ENCODE data around the gene CALCR.
"Not testable (repeated sequence)": the region's sequence is repeated elsewhere in the genome, so short reads cannot be mapped to it uniquely, and the experiment has no call there.

The CALCR gene

GRCh38 chr7:93509303-93509702, 65.2 kb downstream of the CALCR start:
- Histone ChIP-seq H3K36me3 (replicated peaks in 1 of 2; ENCODE audit: control insufficient read depth in 2 of 2, insufficient read depth in 2 of 2, low read length in 2 of 2) (no peaks in the 10 kb centered on the region), H3K9ac (ENCODE audit: low read depth, low read length, poor library complexity) (no peak overlapping the region), H3K23ac (ENCODE audit: low read depth, low read length, poor library complexity) (no peak overlapping the region), H2BK15ac (ENCODE audit: low read length) (no peak overlapping the region), H2BK5ac (ENCODE audit: low read length) (no peak overlapping the region), H3K18ac (ENCODE audit: low read length) (no peak overlapping the region), H3K4me2 (ENCODE audit: insufficient read depth, low read length, poor library complexity, severe bottlenecking) (no peak overlapping the region), H3K4me3 (ENCODE audit: low read length in 2 of 2) (no peak overlapping the region), H3K79me1 (ENCODE audit: low read depth, low read length) (no peaks in the 10 kb centered on the region), H3K4ac (ENCODE audit: low read length) (no peak overlapping the region), H2BK12ac (ENCODE audit: low read length) (no peak overlapping the region), H3K14ac (ENCODE audit: low read length) (no peak overlapping the region), H2AK5ac (ENCODE audit: low read depth, low read length) (no peak overlapping the region), H3K27ac (replicated peaks; ENCODE audit: low read length) (no peak overlapping the region), H2BK120ac (ENCODE audit: low read depth, low read length) (no peak overlapping the region), H2AFZ (ENCODE audit: low read length) (no peak overlapping the region), H3K4me1 (ENCODE audit: control insufficient read depth in 2 of 2, insufficient read depth in 1 of 2, low read depth in 1 of 2, low read length in 2 of 2) (no peaks in the 10 kb centered on the region), H3K9me3 (replicated peaks in 1 of 2; ENCODE audit: control insufficient read depth in 2 of 2, insufficient read depth in 1 of 2, low read depth in 1 of 2, low read length in 2 of 2) (no peaks in the 10 kb centered on the region), H4K91ac (ENCODE audit: low read depth, low read length, poor library complexity) (no peak overlapping the region), H3K27me3 (ENCODE audit: control insufficient read depth in 3 of 3, insufficient read depth in 3 of 3, low read depth in 1 of 3, low read length in 3 of 3) (no peaks in the 10 kb centered on the region), H4K8ac (ENCODE audit: low read depth, low read length) (no peak overlapping the region)
- DNase-seq (ENCODE audit: low spot score) = no peak

- H3K27ac ChIP-seq (replicated peaks; ENCODE audit: low read length) = no peak overlapping the region
Observed at GRCh38 chr7:93503088-93503487, 71.4 kb downstream of the CALCR start.

GRCh38 chr7:93491860-93492259, 82.7 kb downstream of the CALCR start:
- no CpG with 5 or more reads among the region's 3 CpGs for WGBS, 2 donors (ENCODE audit: extremely low coverage in 2 of 2, insufficient read length in 2 of 2, insufficient replicate concordance in 1 of 2)
- H2BK120ac ChIP-seq (ENCODE audit: low read depth, low read length); H2BK12ac ChIP-seq (ENCODE audit: low read length); H3K14ac ChIP-seq (ENCODE audit: low read length); H2AFZ ChIP-seq (ENCODE audit: low read length); H3K27ac ChIP-seq (replicated peaks; ENCODE audit: low read length); H3K9ac ChIP-seq (ENCODE audit: low read depth, low read length, poor library complexity); H3K4me3 ChIP-seq (ENCODE audit: low read length in 2 of 2); H4K8ac ChIP-seq (ENCODE audit: low read depth, low read length); DNase-seq (ENCODE audit: low spot score); H3K4ac ChIP-seq (ENCODE audit: low read length); H3K4me1 ChIP-seq (ENCODE audit: control insufficient read depth in 2 of 2, insufficient read depth in 1 of 2, low read depth in 1 of 2, low read length in 2 of 2); H3K9me3 ChIP-seq (replicated peaks in 1 of 2; ENCODE audit: control insufficient read depth in 2 of 2, insufficient read depth in 1 of 2, low read depth in 1 of 2, low read length in 2 of 2); H2AK5ac ChIP-seq (ENCODE audit: low read depth, low read length); H3K36me3 ChIP-seq (replicated peaks in 1 of 2; ENCODE audit: control insufficient read depth in 2 of 2, insufficient read depth in 2 of 2, low read length in 2 of 2); H3K18ac ChIP-seq (ENCODE audit: low read length); H3K4me2 ChIP-seq (ENCODE audit: insufficient read depth, low read length, poor library complexity, severe bottlenecking); H3K79me1 ChIP-seq (ENCODE audit: low read depth, low read length); H2BK5ac ChIP-seq (ENCODE audit: low read length); H3K27me3 ChIP-seq (ENCODE audit: control insufficient read depth in 3 of 3, insufficient read depth in 3 of 3, low read depth in 1 of 3, low read length in 3 of 3); H2BK15ac ChIP-seq (ENCODE audit: low read length); H4K91ac ChIP-seq (ENCODE audit: low read depth, low read length, poor library complexity); H3K23ac ChIP-seq (ENCODE audit: low read depth, low read length, poor library complexity): not testable (repeated sequence)

More at GRCh38 chr7:93503088-93503487, 71.4 kb downstream of the CALCR start:
- Histone ChIP-seq H3K14ac (ENCODE audit: low read length) (no peak overlapping the region), H3K18ac (ENCODE audit: low read length) (no peak overlapping the region), H3K23ac (ENCODE audit: low read depth, low read length, poor library complexity) (no peak overlapping the region), H2AFZ (ENCODE audit: low read length) (no peak overlapping the region), H4K91ac (ENCODE audit: low read depth, low read length, poor library complexity) (no peak overlapping the region), H2BK120ac (ENCODE audit: low read depth, low read length) (no peak overlapping the region), H3K27me3 (ENCODE audit: control insufficient read depth in 3 of 3, insufficient read depth in 3 of 3, low read depth in 1 of 3, low read length in 3 of 3) (no peaks in the 10 kb centered on the region), H3K79me1 (ENCODE audit: low read depth, low read length) (no peaks in the 10 kb centered on the region), H2BK12ac (ENCODE audit: low read length) (no peak overlapping the region), H3K4ac (ENCODE audit: low read length) (no peak overlapping the region), H2AK5ac (ENCODE audit: low read depth, low read length) (no peak overlapping the region), H3K36me3 (replicated peaks in 1 of 2; ENCODE audit: control insufficient read depth in 2 of 2, insufficient read depth in 2 of 2, low read length in 2 of 2) (no peaks in the 10 kb centered on the region), H3K4me3 (ENCODE audit: low read length in 2 of 2) (no peak overlapping the region), H4K8ac (ENCODE audit: low read depth, low read length) (no peak overlapping the region), H3K4me2 (ENCODE audit: insufficient read depth, low read length, poor library complexity, severe bottlenecking) (no peak overlapping the region), H2BK15ac (ENCODE audit: low read length) (no peak overlapping the region), H3K4me1 (ENCODE audit: control insufficient read depth in 2 of 2, insufficient read depth in 1 of 2, low read depth in 1 of 2, low read length in 2 of 2) (no peaks in the 10 kb centered on the region), H2BK5ac (ENCODE audit: low read length) (no peak overlapping the region), H3K9ac (ENCODE audit: low read depth, low read length, poor library complexity) (no peak overlapping the region), H3K9me3 (replicated peaks in 1 of 2; ENCODE audit: control insufficient read depth in 2 of 2, insufficient read depth in 1 of 2, low read depth in 1 of 2, low read length in 2 of 2) (no peaks in the 10 kb centered on the region)
- no peak for DNase-seq (ENCODE audit: low spot score)
- whole genome bisulfite sequencing, 2 donors (ENCODE audit: extremely low coverage in 2 of 2, insufficient read length in 2 of 2, insufficient replicate concordance in 1 of 2) = no CpG with 5 or more reads among the region's 3 CpGs

DNA sequence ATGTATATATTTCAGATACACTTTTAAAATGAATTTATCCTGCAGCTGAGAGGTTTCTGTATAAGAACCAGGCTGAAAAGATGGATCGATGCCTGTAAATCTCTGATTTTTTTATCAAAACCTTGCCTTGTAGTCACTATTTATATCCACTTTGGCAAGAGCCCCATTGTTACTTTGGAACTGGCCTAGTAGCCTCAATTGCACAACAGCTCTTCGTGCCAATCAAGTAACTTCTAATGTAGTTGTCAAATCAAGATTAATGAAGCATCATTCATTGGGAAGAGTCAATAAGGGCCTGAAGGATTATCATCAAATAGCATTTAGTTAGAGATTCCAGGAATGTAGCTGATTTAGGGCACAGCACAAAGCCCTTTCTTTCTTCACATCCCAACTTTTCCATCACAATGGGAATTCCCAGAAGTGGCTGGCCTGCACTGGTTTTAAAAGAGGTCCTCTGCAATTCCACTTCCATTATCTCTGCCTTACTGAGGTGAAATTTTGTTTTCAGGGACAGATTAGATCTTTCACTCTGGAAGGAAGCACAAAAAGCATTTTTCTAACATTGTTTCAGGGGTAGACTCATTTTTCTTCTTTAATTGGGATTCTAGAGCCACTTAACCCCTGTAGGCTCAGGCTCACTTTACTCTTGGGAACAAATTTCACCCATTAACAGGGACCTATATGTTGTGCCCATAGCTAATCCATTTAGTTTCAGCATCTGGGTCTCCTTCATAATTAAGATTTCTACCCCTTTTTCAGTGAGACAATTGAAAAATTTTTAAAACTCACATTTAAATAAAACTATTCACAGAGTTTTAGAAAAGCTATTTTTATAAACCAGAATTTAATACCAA, 97.8 kb downstream of the CALCR start:
- no peaks in the 10 kb centered on the region for H3K27me3 ChIP-seq (ENCODE audit: control insufficient read depth in 3 of 3, insufficient read depth in 3 of 3, low read depth in 1 of 3, low read length in 3 of 3)
- no CpG with 5 or more reads among the region's 2 CpGs for WGBS, 2 donors (ENCODE audit: extremely low coverage in 2 of 2, insufficient read length in 2 of 2, insufficient replicate concordance in 1 of 2)
- H3K27ac ChIP-seq (replicated peaks; ENCODE audit: low read length) = peak overlapping the region; percentile 57
- DNase-seq (ENCODE audit: low spot score) = peak; percentile 51
- H3K79me1 ChIP-seq (ENCODE audit: low read depth, low read length) = no peaks in the 10 kb centered on the region
- no peak overlapping the region for H2AK5ac ChIP-seq (ENCODE audit: low read depth, low read length)
- H3K4me1 ChIP-seq (ENCODE audit: control insufficient read depth in 2 of 2, insufficient read depth in 1 of 2, low read depth in 1 of 2, low read length in 2 of 2) = peaks cover 4 to 25% of the 10 kb centered on the region in 2 donors
- H3K14ac ChIP-seq (ENCODE audit: low read length) = no peak overlapping the region
- no peak overlapping the region for H3K4me2 ChIP-seq (ENCODE audit: insufficient read depth, low read length, poor library complexity, severe bottlenecking)
- no peak overlapping the region for H4K91ac ChIP-seq (ENCODE audit: low read depth, low read length, poor library complexity)
- no peak overlapping the region for H3K18ac ChIP-seq (ENCODE audit: low read length)
- H2BK5ac ChIP-seq (ENCODE audit: low read length) = no peak overlapping the region
- H2AFZ ChIP-seq (ENCODE audit: low read length) = peak overlapping the region; percentile 57
- H2BK120ac ChIP-seq (ENCODE audit: low read depth, low read length) = no peak overlapping the region
- no peak overlapping the region for H2BK15ac ChIP-seq (ENCODE audit: low read length)
- no peaks in the 10 kb centered on the region for H3K9me3 ChIP-seq (replicated peaks in 1 of 2; ENCODE audit: control insufficient read depth in 2 of 2, insufficient read depth in 1 of 2, low read depth in 1 of 2, low read length in 2 of 2)
- no peak overlapping the region for H4K8ac ChIP-seq (ENCODE audit: low read depth, low read length)
- H3K9ac ChIP-seq (ENCODE audit: low read depth, low read length, poor library complexity) = no peak overlapping the region
- no peaks in the 10 kb centered on the region for H3K36me3 ChIP-seq (replicated peaks in 1 of 2; ENCODE audit: control insufficient read depth in 2 of 2, insufficient read depth in 2 of 2, low read length in 2 of 2)
- no peak overlapping the region for H3K4me3 ChIP-seq (ENCODE audit: low read length in 2 of 2)
- no peak overlapping the region for H3K23ac ChIP-seq (ENCODE audit: low read depth, low read length, poor library complexity)
- H2BK12ac ChIP-seq (ENCODE audit: low read length) = no peak overlapping the region
- H3K4ac ChIP-seq (ENCODE audit: low read length) = no peak overlapping the region

Data from neuronal stem cell (in vitro differentiated cells).